NT2/D1 (cell line): Measurements from ENCODE around the gene INO80D.

Source experiments
- SUZ12 ChIP-seq: IDR thresholded peaks from 2 replicates; pipeline ENCODE4 v1.6.1; 2011; ENCODE audit not compliant: insufficient read length, insufficient read depth; ENCODE audit errors: extremely low read depth
- YY1 ChIP-seq: IDR thresholded peaks from 2 replicates; pipeline ENCODE4 v1.6.1; 2011; ENCODE audit not compliant: insufficient read length, insufficient read depth
- ZNF274 ChIP-seq: IDR thresholded peaks from 2 replicates; pipeline ENCODE4 v1.6.1; 2011; ENCODE audit warnings: mild to moderate bottlenecking, low read depth, low read length

GRCh38 chr2:206011795-206012194, 74.2 kb downstream of the INO80D start:
- TF ChIP-seq ZNF274 (no peak), SUZ12 (no peak), YY1 (no peak)
